GM18870 (cell line): ENCODE measurements around the gene ARMC3.
"Not testable (repeated sequence)": the region's sequence is repeated elsewhere in the genome, so short reads cannot be mapped to it uniquely, and the experiment has no call there.

Experiments
- ATAC-seq: cut with Tn5 transposase; IDR thresholded peaks from one replicate; pipeline ENCODE4 v1.9.1; 2021; ENCODE audit warnings: moderate library complexity; ENCODE audit not compliant: unreplicated experiment

The ARMC3 gene

DNA sequence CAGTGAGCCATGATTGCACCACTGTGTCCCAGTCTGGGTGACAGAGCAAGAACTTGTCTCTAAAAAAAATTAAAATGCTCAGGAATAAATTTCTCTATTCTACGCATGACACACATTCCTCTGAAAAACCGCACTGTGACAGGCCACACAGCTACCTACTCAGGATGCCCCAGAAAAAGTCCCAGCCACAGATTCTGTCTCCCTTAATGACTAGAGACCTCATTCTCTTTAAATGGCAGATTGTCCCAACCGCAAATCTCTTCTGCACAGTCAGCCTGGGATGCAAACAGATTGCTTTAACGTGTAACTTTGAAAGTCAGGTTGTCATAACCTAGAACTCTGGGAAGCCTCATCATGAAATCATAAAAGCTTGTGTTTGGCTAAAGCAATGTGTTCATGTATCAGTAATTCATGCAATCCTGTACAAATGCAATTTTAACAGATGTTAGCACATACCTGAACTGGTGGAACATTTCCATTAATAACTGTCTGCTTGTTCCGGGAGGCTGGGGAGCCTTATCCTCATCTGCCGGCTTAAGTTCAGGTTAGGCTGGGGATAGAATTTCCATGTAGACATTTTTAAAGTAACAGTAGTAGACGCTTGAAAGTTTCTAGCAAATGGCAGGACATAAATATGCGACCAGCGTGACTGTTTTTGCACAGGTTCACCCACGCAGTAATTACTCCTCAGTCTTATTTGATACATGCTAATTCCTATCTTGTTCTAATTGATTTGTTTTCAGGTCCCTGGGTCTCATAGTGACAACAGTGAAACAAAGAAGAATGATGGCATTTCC lies 141.4 kb downstream of the ARMC3 start:
- no peak for ATAC-seq

GRCh38 chr10:23070092-23070912 lies 142.4 kb downstream of the ARMC3 start:
- not testable (repeated sequence) for ATAC-seq

GRCh38 chr10:23070913-23071218 lies 143.0 kb downstream of the ARMC3 start:
- ATAC-seq: no peak

GRCh38 chr10:23072593-23072992 lies 144.7 kb downstream of the ARMC3 start:
- not testable (repeated sequence) for ATAC-seq

DNA sequence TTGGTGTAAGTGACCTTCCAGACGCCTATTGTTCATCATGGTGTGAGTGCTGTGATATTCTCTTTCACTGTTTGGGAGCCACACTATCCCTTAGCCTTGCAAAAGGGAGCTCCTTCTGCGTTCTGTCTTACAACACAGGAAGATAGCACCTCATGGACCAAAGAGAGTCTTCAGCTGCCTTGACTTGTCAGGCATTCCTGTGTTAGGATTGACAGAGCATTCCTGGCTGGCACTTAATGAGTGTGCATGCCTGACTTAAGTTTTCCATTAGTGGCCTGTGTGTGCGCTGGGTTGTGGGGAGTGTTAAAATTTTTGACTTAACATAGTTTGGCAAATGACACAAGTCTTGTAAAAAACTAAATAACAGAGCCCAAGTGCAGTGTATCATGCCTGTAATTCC lies 145.7 kb downstream of the ARMC3 start:
- no peak for ATAC-seq

DNA sequence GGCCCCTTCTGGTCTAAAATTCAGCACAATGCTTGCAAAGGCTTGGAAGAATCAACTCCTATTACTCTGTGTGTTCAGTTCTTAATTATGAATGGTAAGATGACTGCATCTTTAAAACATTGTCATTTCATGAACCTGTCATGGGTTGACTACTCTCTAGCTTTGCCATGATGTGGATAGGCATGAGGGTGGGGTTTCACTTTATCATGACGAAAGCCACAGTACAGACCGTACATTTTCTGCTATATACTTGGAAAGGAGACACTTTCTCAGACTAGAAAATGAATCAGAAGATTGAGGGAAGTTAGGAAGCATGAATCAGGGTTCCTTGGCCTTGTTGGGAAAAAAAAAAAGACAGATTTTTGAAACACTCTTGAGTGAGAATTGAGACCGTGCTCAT lies 147.8 kb downstream of the ARMC3 start:
- ATAC-seq: no peak

DNA sequence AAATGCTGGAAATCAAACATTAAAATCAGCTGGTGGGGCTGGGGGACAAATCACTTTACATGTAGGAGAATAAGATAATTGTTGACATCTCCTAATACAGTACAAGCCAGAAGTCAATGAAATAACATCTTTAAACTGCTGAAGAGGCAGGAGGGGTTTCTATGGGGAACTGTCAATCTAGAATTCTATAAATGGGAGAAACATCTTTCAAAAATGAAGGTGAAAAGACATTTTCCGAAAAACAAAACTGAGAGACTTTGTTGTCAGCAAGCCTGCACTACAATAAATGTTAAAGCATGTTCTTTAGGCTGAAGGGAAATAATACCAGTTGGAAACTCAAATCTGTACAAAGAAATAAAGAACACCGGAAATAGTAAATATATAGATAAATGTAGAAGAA lies 150.3 kb downstream of the ARMC3 start:
- ATAC-seq: no peak

- no peak for ATAC-seq
These were observed 151.8 kb downstream of the ARMC3 start for GRCh38 chr10:23079700-23080099.

DNA sequence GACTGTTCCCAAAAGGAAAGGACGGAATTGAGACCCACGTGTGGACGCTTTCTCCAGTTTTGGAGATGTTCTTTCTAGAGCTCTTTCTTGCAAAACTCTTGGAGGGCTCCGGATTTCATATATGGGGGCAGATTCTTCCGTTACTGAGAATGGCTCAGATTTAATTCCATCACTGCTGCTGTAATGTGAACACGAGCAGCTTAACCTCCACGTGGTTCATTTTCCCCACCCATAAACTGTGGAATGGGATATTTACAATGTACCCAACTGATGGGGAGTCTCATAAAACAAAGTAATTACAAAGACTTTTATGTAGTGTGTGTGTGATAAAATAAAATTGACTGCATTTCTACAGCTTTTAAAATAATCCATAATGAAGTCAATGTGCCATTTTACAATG lies 152.4 kb downstream of the ARMC3 start:
- ATAC-seq: no peak

- ATAC-seq: no peak
These were observed 153.4 kb downstream of the ARMC3 start for GRCh38 chr10:23081221-23081750.

- ATAC-seq: no peak
These were observed 154.0 kb downstream of the ARMC3 start for GRCh38 chr10:23081891-23082290.
